Activated CD4-positive, alpha-beta T cell treated with anti-CD3 and anti-CD28 coated beads for 36 hours (primary cell): ENCODE results near the gene MYRIP. TPM values are rescaled to one million over a fixed set of nuclear protein-coding genes. Genes with fewer than 3 reads are reported as not detected.

Source experiments
- ATAC-seq: fragments of 200-7000 bp; cut with Tn5 transposase; one replicate; pipeline ENCODE4 v1.10.0; 2021; ENCODE audit warnings: mild to moderate bottlenecking, moderate library complexity
- CTCF ChIA-PET: fragments of 350-600 bp; sonication (Branson Sonifier 250); formaldehyde crosslinking; loops from one replicate; lab custom pipeline; 2021; ENCODE audit warnings: antibody characterized with exemption; lab: Charles Lee
- POLR2A ChIA-PET: fragments of 350-600 bp; sonication (Branson Sonifier 250); formaldehyde crosslinking; loops from one replicate; lab custom pipeline; 2021; ENCODE audit warnings: antibody characterized with exemption, inconsistent platforms; lab: Charles Lee
- DNase-seq: peaks from one replicate; pipeline ENCODE4 v3.0.0-alpha.2; 2020
- H3K27ac Mint-ChIP-seq: one replicate; pipeline ENCODE4 v1.8.0; 2021; ENCODE audit warnings: mixed read lengths
- H3K27me3 Mint-ChIP-seq: one replicate; pipeline ENCODE4 v1.8.0; 2021; ENCODE audit warnings: mixed read lengths
- H3K36me3 Mint-ChIP-seq: one replicate; pipeline ENCODE4 v1.8.0; 2021; ENCODE audit warnings: low read depth, mixed read lengths
- H3K4me1 Mint-ChIP-seq: one replicate; pipeline ENCODE4 v1.8.0; 2021; ENCODE audit warnings: mixed read lengths
- H3K4me3 Mint-ChIP-seq: one replicate; pipeline ENCODE4 v1.8.0; 2021; ENCODE audit warnings: mild to moderate bottlenecking, moderate library complexity, mixed read lengths
- H3K9me3 Mint-ChIP-seq: one replicate; pipeline ENCODE4 v1.8.0; 2021; ENCODE audit warnings: low read depth, mixed read lengths
- intact Hi-C, 2 experiments: fragments of 100-400 bp; cut with DNase I in 1 of 2; cut with micrococcal nuclease in 1 of 2; formaldehyde crosslinking; loops; one replicate each; pipeline versions ENCODE4 v1.14.2 to v1.15.1; 2022 to 2024; cut with DNase I, micrococcal nuclease
- total RNA-seq, 2 experiments: library from RNA; stranded (reverse); gene quantifications; one replicate each; pipeline ENCODE4 v1.2.3, GENCODE V29; 2021

Gene MYRIP
- total RNA-seq, 2 experiments from 2014 or later, result not detected

DNA sequence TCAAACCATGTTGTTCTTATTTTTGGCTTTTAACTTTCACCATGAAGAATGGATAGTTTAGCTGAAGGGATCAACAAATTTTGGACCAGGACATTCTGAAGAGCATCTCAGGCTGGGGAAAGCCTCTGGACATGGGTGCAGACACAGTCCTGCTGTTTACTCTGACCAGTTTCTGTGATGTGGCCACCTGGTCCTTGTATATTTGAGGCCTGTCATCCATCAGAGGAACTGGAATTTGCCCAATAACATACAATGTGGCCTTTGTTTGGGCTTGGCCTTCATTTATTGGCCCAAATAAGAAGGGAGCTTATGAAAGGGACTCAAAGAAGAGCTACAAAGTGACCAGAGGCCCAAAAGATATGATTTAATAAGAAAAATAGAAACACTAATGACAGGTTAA lies 127.9 kb downstream of the MYRIP start:
- ATAC-seq (no peak), DNase-seq (no peak)
- CTCF ChIA-PET, result no interaction called here
- H3K36me3 Mint-ChIP-seq, result no peaks in the 10 kb centered on the region
- POLR2A ChIA-PET, result no interaction called here
- H3K4me3 Mint-ChIP-seq, result no peak overlapping the region
- peaks cover 6% of the 10 kb centered on the region for H3K27me3 Mint-ChIP-seq
- H3K4me1 Mint-ChIP-seq, result no peaks in the 10 kb centered on the region
- no peak overlapping the region for H3K27ac Mint-ChIP-seq
- intact Hi-C loops, result no loop called here
- H3K9me3 Mint-ChIP-seq, result no peaks in the 10 kb centered on the region

DNA sequence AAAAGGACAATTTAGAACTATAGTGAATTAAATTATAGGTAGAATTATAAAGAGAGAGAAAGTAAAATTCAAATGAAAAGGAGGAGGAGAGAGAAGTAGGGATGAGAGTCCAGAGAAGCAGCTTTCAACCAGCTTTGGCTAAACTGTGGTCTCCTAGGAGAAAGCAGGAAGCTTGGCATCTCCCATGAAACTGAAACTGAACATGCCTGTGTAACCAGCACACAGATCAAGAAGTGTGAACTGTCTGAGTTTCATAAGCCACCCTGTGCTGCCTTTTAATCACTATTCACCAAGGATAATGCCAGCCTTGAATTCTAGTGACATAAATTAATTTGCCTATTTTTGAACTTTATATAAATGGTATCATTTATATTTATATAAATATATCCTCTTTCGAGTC lies 128.5 kb downstream of the MYRIP start:
- intact Hi-C loops, result no loop called here
- H3K36me3 Mint-ChIP-seq, result no peaks in the 10 kb centered on the region
- POLR2A ChIA-PET, result interaction anchor here (0.5 kb wide), 1 partner anchor 16 kb away, joined by 3 read pairs; no protein-coding TSS in a partner anchor
- DNase-seq (no peak), ATAC-seq (no peak)
- H3K4me3 Mint-ChIP-seq, result no peak overlapping the region
- H3K4me1 Mint-ChIP-seq, result no peaks in the 10 kb centered on the region
- H3K27me3 Mint-ChIP-seq, result peaks cover 6% of the 10 kb centered on the region
- H3K27ac Mint-ChIP-seq, result no peak overlapping the region
- no peaks in the 10 kb centered on the region for H3K9me3 Mint-ChIP-seq
- CTCF ChIA-PET, result no interaction called here

DNA sequence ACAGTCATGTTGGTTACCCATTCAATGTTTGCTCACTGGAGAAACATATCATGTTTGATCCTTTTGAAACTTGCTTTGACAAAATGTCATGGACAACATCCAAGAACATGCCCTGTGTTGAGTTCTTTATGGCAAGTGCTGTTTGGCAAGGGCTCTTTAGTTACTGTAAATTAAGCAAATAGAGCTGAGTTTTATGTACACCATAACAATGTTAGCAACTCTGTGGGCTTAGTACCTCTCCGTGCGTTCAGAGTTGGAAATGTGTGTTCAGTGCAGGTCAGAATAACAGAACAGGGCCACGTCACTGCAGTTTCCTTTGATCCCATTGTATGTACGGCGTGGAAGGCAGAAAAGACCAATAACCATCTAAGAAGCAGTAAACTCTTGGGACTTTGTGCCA lies 132.5 kb downstream of the MYRIP start:
- Mint-ChIP-seq H3K27me3 (peaks cover 11% of the 10 kb centered on the region), H3K36me3 (no peaks in the 10 kb centered on the region), H3K27ac (no peak overlapping the region), H3K9me3 (no peaks in the 10 kb centered on the region), H3K4me1 (no peaks in the 10 kb centered on the region), H3K4me3 (no peak overlapping the region)
- ChIA-PET CTCF (no interaction called here), POLR2A (no interaction called here)
- intact Hi-C loops, result no loop called here
- ATAC-seq (no peak), DNase-seq (no peak)

DNA sequence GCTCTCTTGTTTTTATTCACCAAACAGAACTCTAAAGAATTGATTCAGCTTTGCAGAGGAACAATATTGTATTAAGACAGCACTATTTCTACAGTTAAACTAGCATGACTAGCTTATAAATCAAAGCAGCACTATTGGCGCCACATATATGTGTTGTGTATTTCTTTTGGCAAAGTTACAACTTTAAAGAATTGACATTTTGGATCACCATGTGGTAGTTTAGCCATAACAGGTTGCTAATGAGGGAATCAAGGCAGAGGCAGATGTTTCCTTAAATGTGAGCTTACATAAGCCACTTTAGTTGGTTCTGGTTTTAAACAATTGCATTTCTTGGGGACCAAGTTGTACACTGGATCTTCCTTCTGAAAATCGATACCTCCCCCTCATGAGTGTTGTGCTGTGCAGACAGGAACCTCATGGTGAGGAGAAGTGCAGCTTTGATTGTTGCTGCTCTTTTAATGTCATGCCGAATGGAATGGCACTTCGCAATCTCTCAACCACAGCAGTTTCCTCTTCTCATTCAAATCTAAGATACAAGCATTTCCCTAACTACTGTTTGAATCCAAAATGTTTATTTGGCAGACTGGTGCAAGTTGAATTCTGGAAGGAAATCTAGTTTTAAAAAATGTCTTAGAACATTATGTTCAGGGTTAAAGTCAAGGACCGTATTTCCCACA lies 151.2 kb downstream of the MYRIP start:
- POLR2A ChIA-PET, result no interaction called here
- Mint-ChIP-seq H3K36me3 (no peaks in the 10 kb centered on the region), H3K27me3 (no peaks in the 10 kb centered on the region)

DNA sequence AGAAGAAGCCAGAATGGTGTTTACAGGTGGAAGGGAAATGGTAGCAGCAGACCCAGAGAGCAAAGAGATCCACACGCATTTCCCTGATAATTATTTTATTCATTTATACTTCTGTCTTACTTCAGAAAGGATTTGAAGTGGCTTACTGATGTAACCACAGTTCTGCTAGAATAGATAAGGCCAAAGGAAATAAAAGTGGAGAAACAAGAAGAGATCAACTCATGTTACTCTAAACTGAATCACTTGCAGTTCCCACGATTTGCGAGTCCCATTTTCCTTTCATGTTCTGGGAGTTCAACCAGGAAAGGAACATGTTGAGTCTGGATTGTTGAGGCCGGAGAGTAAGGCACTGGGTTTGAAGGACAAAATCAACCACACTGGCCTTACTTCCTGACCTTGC lies 151.8 kb downstream of the MYRIP start:
- intact Hi-C loops, result no loop called here
- Mint-ChIP-seq H3K4me1 (no peaks in the 10 kb centered on the region), H3K27ac (no peak overlapping the region), H3K36me3 (no peaks in the 10 kb centered on the region), H3K9me3 (no peaks in the 10 kb centered on the region), H3K27me3 (no peaks in the 10 kb centered on the region), H3K4me3 (no peak overlapping the region)
- no peak for DNase-seq
- no peak for ATAC-seq
- POLR2A ChIA-PET, result no interaction called here
- CTCF ChIA-PET, result no interaction called here

More for the DNA sequence above, 151.2 kb downstream of the MYRIP start:
- no peak for ATAC-seq
- DNase-seq, result no peak
- intact Hi-C loops, result no loop called here
- CTCF ChIA-PET, result no interaction called here
- Mint-ChIP-seq H3K27ac (no peak overlapping the region), H3K9me3 (peaks cover under 1% of the 10 kb centered on the region), H3K4me3 (no peak overlapping the region), H3K4me1 (no peaks in the 10 kb centered on the region)

DNA sequence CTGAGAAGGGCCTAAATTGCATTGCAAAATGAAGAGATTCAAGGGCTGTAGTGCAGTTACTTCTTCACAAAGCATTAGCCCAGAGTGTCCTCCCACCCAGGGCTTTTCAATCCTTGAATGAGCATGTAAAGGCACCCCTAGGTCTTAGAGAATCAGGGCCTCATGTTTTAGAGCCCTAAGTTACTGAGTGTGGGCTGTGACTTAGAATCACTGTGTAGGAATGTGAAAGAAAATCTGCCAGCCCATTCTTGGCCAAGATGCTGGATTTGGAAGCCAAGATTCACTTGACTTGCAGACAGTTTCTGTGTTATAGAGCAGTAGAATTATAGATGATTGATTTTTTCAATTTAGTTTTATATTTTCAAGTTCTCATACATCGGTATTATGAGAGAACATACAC lies 153.2 kb downstream of the MYRIP start:
- Mint-ChIP-seq H3K9me3 (no peaks in the 10 kb centered on the region), H3K27me3 (no peaks in the 10 kb centered on the region), H3K4me1 (no peaks in the 10 kb centered on the region), H3K36me3 (no peaks in the 10 kb centered on the region), H3K27ac (no peak overlapping the region), H3K4me3 (no peak overlapping the region)
- DNase-seq, result no peak
- intact Hi-C loops, result no loop called here
- CTCF ChIA-PET, result no interaction called here
- ATAC-seq, result no peak
- POLR2A ChIA-PET, result no interaction called here

DNA sequence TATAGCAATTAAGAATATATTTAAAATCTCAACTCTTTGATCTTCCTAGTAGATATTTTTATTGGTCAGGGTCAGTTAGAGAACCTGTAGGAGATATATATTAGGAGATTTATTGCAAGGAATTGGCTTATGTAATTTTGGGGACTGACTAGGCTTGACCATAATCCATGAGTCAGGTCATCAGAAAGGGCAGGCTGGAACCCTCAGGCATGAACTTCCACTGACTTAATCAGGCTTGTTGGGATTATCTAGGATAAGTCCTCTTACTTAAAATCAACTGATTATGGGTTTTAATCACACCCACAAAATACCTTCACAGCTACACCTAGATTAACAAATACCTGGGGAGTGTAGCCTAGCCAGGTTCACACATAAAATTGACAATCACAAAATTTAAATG lies 156.1 kb downstream of the MYRIP start:
- ChIA-PET POLR2A (no interaction called here), CTCF (no interaction called here)
- no peak overlapping the region for H3K27ac Mint-ChIP-seq
- intact Hi-C loops, result no loop called here
- H3K36me3 Mint-ChIP-seq, result no peaks in the 10 kb centered on the region
- no peaks in the 10 kb centered on the region for H3K4me1 Mint-ChIP-seq
- H3K27me3 Mint-ChIP-seq, result peaks cover 2% of the 10 kb centered on the region
- DNase-seq, result no peak
- no peak overlapping the region for H3K4me3 Mint-ChIP-seq
- H3K9me3 Mint-ChIP-seq, result no peaks in the 10 kb centered on the region
- no peak for ATAC-seq

DNA sequence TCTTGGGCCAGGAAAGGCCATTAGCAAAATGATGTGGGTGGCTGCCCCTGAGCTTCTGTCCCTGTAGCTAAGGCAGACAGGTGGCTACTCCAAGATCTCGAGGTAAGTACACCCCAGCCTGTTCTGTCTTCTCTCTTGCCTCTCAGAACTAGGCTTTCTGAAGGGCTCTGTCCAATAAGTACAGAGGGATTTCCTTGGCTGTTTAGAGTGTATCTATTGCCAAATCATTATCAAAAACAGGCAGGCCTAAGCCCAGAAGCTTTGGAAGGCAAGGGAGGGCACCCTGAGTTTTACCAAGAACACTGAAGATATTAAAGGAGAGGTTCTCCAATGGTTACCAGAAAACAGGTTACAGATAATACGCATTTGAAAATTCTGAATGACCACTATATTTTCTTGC lies 156.6 kb downstream of the MYRIP start:
- H3K27me3 Mint-ChIP-seq, result peaks cover 6% of the 10 kb centered on the region
- DNase-seq, result no peak
- no peak for ATAC-seq
- no peaks in the 10 kb centered on the region for H3K36me3 Mint-ChIP-seq
- no peak overlapping the region for H3K4me3 Mint-ChIP-seq
- no peaks in the 10 kb centered on the region for H3K9me3 Mint-ChIP-seq
- intact Hi-C loops, result no loop called here
- H3K4me1 Mint-ChIP-seq, result no peaks in the 10 kb centered on the region
- ChIA-PET CTCF (no interaction called here), POLR2A (no interaction called here)
- no peak overlapping the region for H3K27ac Mint-ChIP-seq

DNA sequence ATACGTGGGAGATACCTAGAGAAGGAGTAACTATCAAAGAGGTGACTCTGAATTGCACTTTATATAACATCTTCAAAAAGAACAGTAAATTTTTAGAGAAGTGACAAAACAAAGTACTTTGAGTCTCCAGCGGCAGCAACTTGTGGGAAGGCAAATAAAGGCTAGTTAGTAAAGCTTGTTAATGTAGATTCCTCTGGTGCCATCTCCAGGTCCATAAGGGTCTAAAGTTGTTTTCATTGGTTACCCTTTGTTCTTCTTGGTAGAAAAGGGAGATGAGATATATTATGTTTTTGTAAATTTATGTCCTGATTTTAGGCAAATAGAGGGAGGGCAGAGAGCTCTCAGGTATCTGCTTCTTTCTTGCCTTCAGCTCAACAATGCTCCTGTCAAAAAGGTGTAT lies 161.6 kb downstream of the MYRIP start:
- H3K27me3 Mint-ChIP-seq, result peaks cover 9% of the 10 kb centered on the region
- intact Hi-C loops, result no loop called here
- ATAC-seq (no peak), DNase-seq (no peak)
- ChIA-PET CTCF (no interaction called here), POLR2A (no interaction called here)
- no peak overlapping the region for H3K4me3 Mint-ChIP-seq
- H3K27ac Mint-ChIP-seq, result no peak overlapping the region
- H3K4me1 Mint-ChIP-seq, result no peaks in the 10 kb centered on the region
- no peaks in the 10 kb centered on the region for H3K9me3 Mint-ChIP-seq
- H3K36me3 Mint-ChIP-seq, result peaks cover 3% of the 10 kb centered on the region

DNA sequence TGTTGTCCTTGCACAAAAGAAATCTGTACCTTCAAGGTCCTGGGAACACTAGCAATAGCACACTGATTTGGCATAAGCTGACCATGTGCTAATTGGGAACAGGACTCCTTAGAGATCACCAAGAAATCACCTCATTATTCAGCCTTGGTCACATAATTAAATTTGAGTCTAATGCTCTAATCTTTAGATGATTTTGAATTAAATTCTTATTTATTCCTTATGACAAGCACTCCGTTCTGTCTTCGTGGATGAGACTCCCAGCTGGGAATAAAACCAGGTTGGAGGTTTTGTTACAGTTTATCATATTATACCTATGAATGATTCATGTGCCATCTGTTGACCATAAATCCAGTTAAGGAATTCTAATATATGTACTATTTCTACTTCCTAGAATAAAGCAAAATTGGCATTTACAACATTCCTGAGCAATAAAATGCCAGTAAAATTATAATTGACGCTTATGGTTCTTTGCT lies 162.2 kb downstream of the MYRIP start:
- peaks cover 3% of the 10 kb centered on the region for H3K36me3 Mint-ChIP-seq

DNA sequence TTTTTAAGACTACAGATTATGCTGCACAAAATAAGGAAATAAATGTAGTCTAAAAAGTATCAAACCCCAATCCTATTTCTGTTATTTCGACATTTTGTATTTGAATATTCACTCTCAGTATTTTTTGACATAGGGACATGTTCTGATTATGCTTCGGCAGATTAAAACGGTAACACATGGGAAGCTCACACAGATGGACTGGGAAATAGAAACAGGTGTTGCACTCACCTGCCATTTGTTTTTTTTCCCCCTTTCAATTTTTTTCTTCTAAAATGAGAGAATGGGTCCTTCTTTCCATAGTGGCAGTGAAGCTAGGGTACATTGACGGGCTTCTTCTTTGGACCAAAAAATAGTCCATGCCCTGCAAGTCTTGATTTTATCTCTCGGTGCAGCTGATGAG lies 163.1 kb downstream of the MYRIP start:
- H3K4me3 Mint-ChIP-seq, result no peak overlapping the region
- DNase-seq (no peak), ATAC-seq (no peak)
- peaks cover 9% of the 10 kb centered on the region for H3K27me3 Mint-ChIP-seq
- no peaks in the 10 kb centered on the region for H3K4me1 Mint-ChIP-seq
- H3K36me3 Mint-ChIP-seq, result peaks cover 3% of the 10 kb centered on the region
- CTCF ChIA-PET, result no interaction called here
- intact Hi-C loops, result no loop called here
- POLR2A ChIA-PET, result no interaction called here
- no peak overlapping the region for H3K27ac Mint-ChIP-seq
- H3K9me3 Mint-ChIP-seq, result no peaks in the 10 kb centered on the region

More for the DNA sequence above, 162.2 kb downstream of the MYRIP start:
- ATAC-seq (no peak), DNase-seq (no peak)
- intact Hi-C loops, result no loop called here
- H3K4me1 Mint-ChIP-seq, result no peaks in the 10 kb centered on the region
- ChIA-PET POLR2A (no interaction called here), CTCF (no interaction called here)
- H3K4me3 Mint-ChIP-seq, result no peak overlapping the region
- H3K27ac Mint-ChIP-seq, result no peak overlapping the region
- peaks cover 9% of the 10 kb centered on the region for H3K27me3 Mint-ChIP-seq
- no peaks in the 10 kb centered on the region for H3K9me3 Mint-ChIP-seq

DNA sequence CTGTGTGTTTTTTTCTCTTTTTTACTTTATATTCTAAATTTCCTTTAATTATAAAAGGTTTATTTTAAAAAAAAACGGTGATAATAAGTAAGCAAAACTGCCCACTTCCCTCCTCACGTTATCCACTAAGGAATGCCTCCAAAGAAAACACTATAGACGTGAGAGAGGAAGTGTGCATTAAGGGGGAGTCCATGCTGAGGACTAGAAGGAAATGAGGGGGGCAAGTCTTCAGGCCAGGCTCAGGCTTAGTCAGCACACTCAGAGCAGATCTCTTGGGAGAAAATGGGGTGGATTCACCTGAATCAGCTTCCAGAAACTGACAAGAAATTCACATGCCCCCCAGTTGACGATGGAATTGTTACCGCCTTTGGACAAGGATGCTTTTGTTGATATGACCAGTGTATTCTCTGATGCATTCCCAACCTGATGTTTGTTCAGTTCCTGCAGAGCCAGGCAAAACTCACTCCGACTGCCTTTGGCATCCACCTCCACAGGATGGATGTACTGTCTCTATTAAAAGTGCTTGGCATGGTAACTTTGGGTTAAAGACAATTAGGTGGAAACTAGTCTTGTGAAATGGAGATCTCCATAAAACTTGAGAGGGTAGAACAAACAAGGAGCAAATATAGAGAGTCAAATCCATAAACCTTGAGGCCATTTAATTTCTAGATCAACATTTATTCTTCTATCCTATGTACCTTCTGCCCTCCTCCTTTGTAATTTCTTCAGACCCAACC lies 167.8 kb downstream of the MYRIP start:
- H3K27me3 Mint-ChIP-seq, result peaks cover 3% of the 10 kb centered on the region
- H3K4me3 Mint-ChIP-seq, result no peak overlapping the region
- intact Hi-C loops, result no loop called here
- ChIA-PET POLR2A (no interaction called here), CTCF (no interaction called here)
- no peak for DNase-seq
- H3K27ac Mint-ChIP-seq, result no peak overlapping the region
- no peaks in the 10 kb centered on the region for H3K9me3 Mint-ChIP-seq
- peaks cover 3% of the 10 kb centered on the region for H3K36me3 Mint-ChIP-seq
- no peak for ATAC-seq
- no peaks in the 10 kb centered on the region for H3K4me1 Mint-ChIP-seq
